Mucosa of stomach (tissue), 1 donor: Measurements from ENCODE around the gene FHL3.

ENCODE experiments used
- H3K27me3 ChIP-seq: one replicate; pipeline ENCODE4 v1.7.0; 2013; ENCODE audit warnings: mild to moderate bottlenecking, low read length; ENCODE audit not compliant: control insufficient read depth, insufficient read depth
- H3K36me3 ChIP-seq: one replicate; pipeline ENCODE4 v1.7.0; 2013; ENCODE audit warnings: low read length; ENCODE audit not compliant: control insufficient read depth, insufficient read depth
- H3K4me1 ChIP-seq: one replicate; pipeline ENCODE4 v1.7.0; 2013; ENCODE audit warnings: mild to moderate bottlenecking, low read length; ENCODE audit not compliant: control insufficient read depth, insufficient read depth
- H3K4me3 ChIP-seq: one replicate; pipeline ENCODE4 v1.7.0; 2013; ENCODE audit warnings: low read length
- H3K9ac ChIP-seq: one replicate; pipeline ENCODE4 v1.7.0; 2013; ENCODE audit warnings: mild to moderate bottlenecking, low read length, moderate library complexity
- H3K9me3 ChIP-seq: one replicate; pipeline ENCODE4 v1.7.0; 2013; ENCODE audit warnings: mild to moderate bottlenecking, low read length, moderate library complexity; ENCODE audit not compliant: control insufficient read depth
- donor health status: Pancreatic carcinoma.

FHL3 gene

DNA sequence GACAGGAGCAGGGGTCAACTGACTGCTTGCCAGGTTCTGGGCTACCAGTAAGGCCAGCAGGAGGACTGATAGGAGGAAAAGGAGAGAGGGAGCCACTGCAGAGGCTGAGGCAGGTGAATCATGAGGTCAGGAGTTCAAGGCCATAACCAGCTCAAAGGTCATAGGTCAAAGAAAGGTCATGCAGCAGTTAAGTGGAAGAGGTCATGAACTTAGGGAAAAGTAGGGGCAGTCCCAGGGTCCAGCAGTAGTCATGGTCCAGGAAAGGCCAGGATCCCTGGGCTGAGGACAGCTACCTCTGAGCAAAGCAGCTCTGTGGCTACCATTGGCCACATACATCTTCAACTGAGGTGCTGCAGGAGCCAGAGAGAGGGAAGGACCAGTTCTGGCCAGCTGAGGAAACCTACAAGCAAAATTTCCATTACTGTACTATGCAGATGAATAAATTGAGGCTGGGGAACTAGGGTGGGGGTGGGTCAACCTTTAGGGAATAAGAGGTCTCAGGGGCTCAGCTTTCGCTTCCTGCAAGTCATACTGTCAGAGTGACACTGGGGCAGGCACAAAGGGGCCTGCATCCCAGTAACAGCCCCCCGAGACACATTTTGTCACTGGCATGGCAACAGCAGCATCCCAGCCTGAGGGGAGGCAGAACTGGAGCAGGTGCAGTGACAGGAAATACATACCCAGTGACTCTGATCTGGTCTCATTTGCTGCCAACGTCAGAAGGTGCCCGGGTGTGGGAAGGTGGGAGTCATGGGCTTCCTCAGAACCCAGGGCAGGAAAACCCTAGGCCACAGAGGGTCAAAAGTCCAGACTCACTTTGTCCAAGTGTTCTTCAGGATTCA lies 53.3 kb downstream of the FHL3 start:
- H3K4me3 ChIP-seq = no peak overlapping the region
- no peaks in the 10 kb centered on the region for H3K36me3 ChIP-seq
- H3K4me1 ChIP-seq = peaks cover 6% of the 10 kb centered on the region
- H3K9me3 ChIP-seq = no peaks in the 10 kb centered on the region
- H3K27me3 ChIP-seq = no peaks in the 10 kb centered on the region
- no peak overlapping the region for H3K9ac ChIP-seq

DNA sequence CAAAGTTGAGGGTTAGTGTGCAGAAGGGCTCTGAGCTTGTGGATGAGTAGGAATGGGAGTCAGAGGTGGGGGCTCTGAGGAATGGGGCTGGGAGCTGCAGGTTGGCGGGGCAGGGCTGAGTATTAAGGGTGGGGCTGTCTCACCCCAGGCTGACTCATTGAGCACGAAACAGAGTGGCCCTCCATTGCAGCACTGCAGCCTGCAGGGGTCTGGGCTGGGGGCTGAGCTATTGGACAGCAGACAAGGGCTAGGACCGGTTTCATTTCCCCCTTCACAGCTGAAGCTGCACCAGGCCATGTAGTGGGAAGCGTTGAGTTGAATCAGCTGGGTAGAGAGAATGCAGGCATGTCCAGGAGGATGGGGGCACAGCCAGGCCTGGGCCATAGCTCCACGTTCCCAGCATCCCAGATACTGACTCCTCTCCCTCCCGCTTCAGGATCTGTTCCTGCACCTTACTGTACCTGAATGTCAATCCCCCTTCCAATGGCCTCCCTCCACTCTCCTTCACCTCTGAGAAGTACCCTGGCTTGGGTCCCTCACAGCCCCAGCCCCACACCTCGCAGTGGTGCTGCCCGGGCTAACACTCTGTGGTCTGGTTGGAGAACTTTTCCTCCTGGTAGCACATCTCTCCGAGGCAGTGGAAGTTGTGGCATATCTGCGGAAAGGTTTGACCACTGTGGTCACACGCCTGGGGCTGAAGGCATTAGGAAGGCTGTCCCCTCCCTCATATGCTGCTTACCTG lies 54.1 kb downstream of the FHL3 start:
- no peaks in the 10 kb centered on the region for H3K9me3 ChIP-seq
- H3K36me3 ChIP-seq = no peaks in the 10 kb centered on the region
- no peak overlapping the region for H3K9ac ChIP-seq
- H3K4me1 ChIP-seq = peaks cover 10% of the 10 kb centered on the region
- no peaks in the 10 kb centered on the region for H3K27me3 ChIP-seq
- no peak overlapping the region for H3K4me3 ChIP-seq

DNA sequence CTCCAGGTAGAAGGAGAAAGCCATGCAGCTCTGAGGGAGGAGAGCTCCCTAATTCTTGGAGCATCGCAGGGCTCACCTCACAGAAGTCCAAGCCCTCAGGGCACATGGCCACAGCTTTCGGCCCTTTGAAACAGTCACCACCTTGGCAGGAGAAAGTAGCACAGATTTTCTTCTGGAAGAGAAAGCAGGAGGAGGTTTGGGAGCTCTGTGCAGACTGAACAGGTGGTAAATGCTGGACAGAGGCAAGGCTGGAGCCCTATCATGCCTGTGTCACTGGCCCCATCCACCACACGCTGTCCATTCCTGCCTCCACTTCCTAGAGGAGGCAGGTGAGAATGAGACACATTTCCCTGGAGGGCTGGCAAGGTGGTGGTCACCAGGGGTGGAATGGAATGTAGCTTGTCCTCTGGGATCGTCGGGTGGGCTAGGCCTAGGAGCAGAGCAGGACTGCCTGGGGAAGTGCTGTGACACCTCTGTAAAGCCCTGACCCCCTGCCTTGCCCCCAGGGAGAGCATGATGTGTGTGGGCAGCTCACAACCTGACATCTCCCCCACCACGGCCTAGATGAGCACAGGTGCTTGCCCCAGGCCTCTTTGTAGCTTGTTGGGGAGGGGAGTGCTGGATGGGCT lies 55.7 kb downstream of the FHL3 start:
- Histone ChIP-seq H3K27me3 (no peaks in the 10 kb centered on the region), H3K9me3 (no peaks in the 10 kb centered on the region), H3K4me1 (peaks cover 17% of the 10 kb centered on the region), H3K36me3 (no peaks in the 10 kb centered on the region), H3K4me3 (no peak overlapping the region), H3K9ac (no peak overlapping the region)

DNA sequence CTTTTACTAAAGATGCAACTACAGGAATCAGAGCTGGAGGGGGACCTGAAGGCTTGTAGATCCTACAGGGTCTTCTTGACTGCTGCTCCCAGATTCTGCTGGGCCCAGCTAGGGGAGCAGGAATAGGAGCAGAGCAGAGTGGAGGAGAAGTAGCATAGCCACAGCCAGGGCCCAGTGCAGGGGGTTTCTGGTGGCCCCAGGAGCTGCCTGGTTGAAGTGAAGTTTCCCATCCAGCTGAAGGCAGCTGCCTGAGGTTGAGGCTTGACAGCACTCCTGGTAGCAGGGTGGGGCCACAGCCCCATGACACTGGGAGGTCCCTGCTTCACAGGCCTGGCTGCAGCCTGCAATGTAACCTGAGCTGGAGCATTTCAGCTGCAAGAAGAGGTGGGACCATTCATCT lies 56.5 kb downstream of the FHL3 start:
- H3K9me3 ChIP-seq = no peaks in the 10 kb centered on the region
- no peak overlapping the region for H3K9ac ChIP-seq
- H3K4me3 ChIP-seq = no peak overlapping the region
- H3K36me3 ChIP-seq = no peaks in the 10 kb centered on the region
- H3K27me3 ChIP-seq = no peaks in the 10 kb centered on the region
- H3K4me1 ChIP-seq = peaks cover 17% of the 10 kb centered on the region

DNA sequence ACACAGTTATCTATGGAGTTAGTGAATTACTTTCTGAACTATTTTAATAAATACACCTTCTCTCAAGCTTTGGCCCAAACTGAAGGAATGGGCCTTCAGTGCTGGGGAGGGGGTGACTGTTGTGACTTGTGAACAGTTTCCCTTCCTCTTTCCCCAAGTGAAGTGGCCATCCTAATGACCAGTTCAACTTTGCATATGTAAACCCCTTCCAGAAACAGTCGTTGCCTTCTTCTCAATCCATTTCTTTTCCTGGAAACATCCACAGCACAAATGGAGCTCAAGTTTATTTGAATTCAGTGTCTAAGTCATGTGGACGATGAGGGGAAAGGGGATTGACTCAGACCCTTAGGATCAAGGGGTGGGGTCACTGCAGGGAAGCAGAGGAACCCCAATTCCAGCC lies 57.1 kb downstream of the FHL3 start:
- Histone ChIP-seq H3K4me1 (peaks cover 17% of the 10 kb centered on the region), H3K27me3 (no peaks in the 10 kb centered on the region), H3K4me3 (no peak overlapping the region), H3K36me3 (no peaks in the 10 kb centered on the region), H3K9me3 (no peaks in the 10 kb centered on the region), H3K9ac (no peak overlapping the region)

DNA sequence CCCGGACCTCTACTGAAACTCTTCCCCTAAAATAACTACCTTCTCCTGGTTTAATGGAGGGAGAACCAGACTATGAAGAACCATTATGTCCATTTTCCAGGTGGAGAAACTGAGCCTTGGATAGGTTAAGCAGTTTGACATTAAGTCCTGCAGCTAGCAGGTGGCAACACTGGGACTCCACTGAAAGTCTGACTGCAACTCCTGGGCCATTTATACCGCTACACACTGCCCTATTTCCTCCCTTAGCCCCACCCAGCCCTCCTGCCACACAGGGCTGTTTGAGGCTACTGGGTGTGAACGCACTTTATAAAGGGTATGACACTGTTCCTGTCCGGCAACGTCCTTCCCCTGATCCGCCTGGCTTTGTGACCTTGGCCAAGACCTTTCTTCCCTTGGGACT lies 58.0 kb downstream of the FHL3 start:
- Histone ChIP-seq H3K27me3 (no peaks in the 10 kb centered on the region), H3K9ac (no peak overlapping the region), H3K4me1 (peaks cover 17% of the 10 kb centered on the region), H3K9me3 (no peaks in the 10 kb centered on the region), H3K36me3 (no peaks in the 10 kb centered on the region), H3K4me3 (no peak overlapping the region)
